Panc1 (cell line): Measurements from ENCODE around the gene RGS10.

Experiments used
- POLR2AphosphoS5 ChIP-seq: IDR thresholded peaks from 2 replicates; pipeline ENCODE4 v1.6.1; 2012; ENCODE audit warnings: mild to moderate bottlenecking, low read depth, low read length, moderate library complexity
- SIN3A ChIP-seq: IDR thresholded peaks from 2 replicates; pipeline ENCODE4 v1.6.1; 2012; ENCODE audit warnings: low read depth, mild to moderate bottlenecking, low read length, moderate library complexity, borderline replicate concordance; ENCODE audit not compliant: insufficient read depth
- TF ChIP-seq, protein P1 (sequence below): fragments of 450-650 bp; IDR thresholded peaks from 2 replicates; pipeline ENCODE4 v1.5.1; 2017; ENCODE audit warnings: mild to moderate bottlenecking
- TF ChIP-seq, protein P2 (sequence below), 2 experiments: IDR thresholded peaks; 2 replicates each; pipeline ENCODE4 v1.6.1; 2011 to 2012; ENCODE audit warnings: low read depth in 2 of 2, control low read depth in 1 of 2, low read length in 1 of 2, mild to moderate bottlenecking in 1 of 2, moderate library complexity in 1 of 2; ENCODE audit not compliant: insufficient read depth in 1 of 2

DNA sequence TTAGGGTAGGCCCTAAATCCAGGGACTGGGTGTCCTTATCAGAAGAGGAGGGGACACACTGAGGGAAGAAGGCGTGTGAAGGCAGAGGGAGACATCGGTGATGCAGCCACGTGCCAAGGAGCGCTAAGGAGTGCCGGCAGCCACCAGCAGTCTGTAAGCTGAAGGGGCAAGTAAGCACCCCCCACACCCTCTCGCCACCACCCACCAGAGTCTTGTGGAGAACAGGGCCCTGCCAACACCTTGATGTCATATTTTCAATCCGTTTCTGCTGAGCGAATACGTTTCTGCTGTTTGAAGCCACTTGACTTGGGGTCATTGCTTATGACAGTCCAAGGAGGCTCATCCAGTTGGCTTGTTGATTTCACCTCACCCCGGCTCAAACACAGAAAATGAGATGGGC is 37.9 kb downstream of the RGS10 start:
- TF ChIP-seq, protein P1, sequence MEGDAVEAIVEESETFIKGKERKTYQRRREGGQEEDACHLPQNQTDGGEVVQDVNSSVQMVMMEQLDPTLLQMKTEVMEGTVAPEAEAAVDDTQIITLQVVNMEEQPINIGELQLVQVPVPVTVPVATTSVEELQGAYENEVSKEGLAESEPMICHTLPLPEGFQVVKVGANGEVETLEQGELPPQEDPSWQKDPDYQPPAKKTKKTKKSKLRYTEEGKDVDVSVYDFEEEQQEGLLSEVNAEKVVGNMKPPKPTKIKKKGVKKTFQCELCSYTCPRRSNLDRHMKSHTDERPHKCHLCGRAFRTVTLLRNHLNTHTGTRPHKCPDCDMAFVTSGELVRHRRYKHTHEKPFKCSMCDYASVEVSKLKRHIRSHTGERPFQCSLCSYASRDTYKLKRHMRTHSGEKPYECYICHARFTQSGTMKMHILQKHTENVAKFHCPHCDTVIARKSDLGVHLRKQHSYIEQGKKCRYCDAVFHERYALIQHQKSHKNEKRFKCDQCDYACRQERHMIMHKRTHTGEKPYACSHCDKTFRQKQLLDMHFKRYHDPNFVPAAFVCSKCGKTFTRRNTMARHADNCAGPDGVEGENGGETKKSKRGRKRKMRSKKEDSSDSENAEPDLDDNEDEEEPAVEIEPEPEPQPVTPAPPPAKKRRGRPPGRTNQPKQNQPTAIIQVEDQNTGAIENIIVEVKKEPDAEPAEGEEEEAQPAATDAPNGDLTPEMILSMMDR = no peak
- no peak for TF ChIP-seq POLR2AphosphoS5
- TF ChIP-seq, protein P2, sequence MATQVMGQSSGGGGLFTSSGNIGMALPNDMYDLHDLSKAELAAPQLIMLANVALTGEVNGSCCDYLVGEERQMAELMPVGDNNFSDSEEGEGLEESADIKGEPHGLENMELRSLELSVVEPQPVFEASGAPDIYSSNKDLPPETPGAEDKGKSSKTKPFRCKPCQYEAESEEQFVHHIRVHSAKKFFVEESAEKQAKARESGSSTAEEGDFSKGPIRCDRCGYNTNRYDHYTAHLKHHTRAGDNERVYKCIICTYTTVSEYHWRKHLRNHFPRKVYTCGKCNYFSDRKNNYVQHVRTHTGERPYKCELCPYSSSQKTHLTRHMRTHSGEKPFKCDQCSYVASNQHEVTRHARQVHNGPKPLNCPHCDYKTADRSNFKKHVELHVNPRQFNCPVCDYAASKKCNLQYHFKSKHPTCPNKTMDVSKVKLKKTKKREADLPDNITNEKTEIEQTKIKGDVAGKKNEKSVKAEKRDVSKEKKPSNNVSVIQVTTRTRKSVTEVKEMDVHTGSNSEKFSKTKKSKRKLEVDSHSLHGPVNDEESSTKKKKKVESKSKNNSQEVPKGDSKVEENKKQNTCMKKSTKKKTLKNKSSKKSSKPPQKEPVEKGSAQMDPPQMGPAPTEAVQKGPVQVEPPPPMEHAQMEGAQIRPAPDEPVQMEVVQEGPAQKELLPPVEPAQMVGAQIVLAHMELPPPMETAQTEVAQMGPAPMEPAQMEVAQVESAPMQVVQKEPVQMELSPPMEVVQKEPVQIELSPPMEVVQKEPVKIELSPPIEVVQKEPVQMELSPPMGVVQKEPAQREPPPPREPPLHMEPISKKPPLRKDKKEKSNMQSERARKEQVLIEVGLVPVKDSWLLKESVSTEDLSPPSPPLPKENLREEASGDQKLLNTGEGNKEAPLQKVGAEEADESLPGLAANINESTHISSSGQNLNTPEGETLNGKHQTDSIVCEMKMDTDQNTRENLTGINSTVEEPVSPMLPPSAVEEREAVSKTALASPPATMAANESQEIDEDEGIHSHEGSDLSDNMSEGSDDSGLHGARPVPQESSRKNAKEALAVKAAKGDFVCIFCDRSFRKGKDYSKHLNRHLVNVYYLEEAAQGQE (IDR thresholded peaks at IDR 0.05; ENCODE audit: insufficient read depth in 1 of 2, low read depth in 2 of 2, low read length in 1 of 2) = no peak
- TF ChIP-seq SIN3A = no peak
